ENCODE results near the gene CASZ1. TPM values are rescaled to one million over a fixed set of nuclear protein-coding genes. Genes with fewer than 3 reads are reported as not detected.

CASZ1 gene
- total and polyA plus RNA-seq, 12 donors: 19.5 to 79.8 (median 64.7) TPM

GRCh38 chr1:10634428-10635084, 161.9 kb downstream of the CASZ1 start:
- H3K4me1 ChIP-seq: peaks cover 3 to 27% (median 16%) of the 10 kb centered on the region in 9 donors
- no peaks in the 10 kb centered on the region for H3K9me3 ChIP-seq
- intact Hi-C loops (cut with DNase I): loop anchor here in 1 of 10 donors (10.0 kb wide), 1 partner anchor 110 kb away; no protein-coding TSS in a partner anchor
- H3K27ac ChIP-seq: peak overlapping the region in 7 of 10 donors; percentile 33 to 60 (median 47)
- H3K36me3 ChIP-seq: peaks cover 0 to 39% (median 0%) of the 10 kb centered on the region in 9 donors
- DNase-seq (no peak), ATAC-seq (peak in 5 of 8 donors; percentile 2 to 21 (median 12))
- WGBS, 2 donors: 76% methylated on average over 23 of the region's 23 CpGs
- H3K4me3 ChIP-seq: no peak overlapping the region
- peaks cover 0 to 21% (median 0%) of the 10 kb centered on the region in 7 donors for H3K27me3 ChIP-seq
- no peak for TF ChIP-seq CTCF (IDR thresholded peaks at IDR 0.05)

- H3K9me3 ChIP-seq: no peaks in the 10 kb centered on the region
- no peak for TF ChIP-seq CTCF (IDR thresholded peaks at IDR 0.05)
- H3K27me3 ChIP-seq: peaks cover 0 to 17% (median 0%) of the 10 kb centered on the region in 7 donors
- 90% methylated on average over 8 of the region's 8 CpGs for WGBS, 2 donors
- H3K27ac ChIP-seq: peak overlapping the region in 3 of 10 donors; percentile 36 to 60 (median 47)
- DNase-seq: no peak
- H3K36me3 ChIP-seq: peaks cover 0 to 41% (median 0%) of the 10 kb centered on the region in 9 donors
- intact Hi-C loops (cut with DNase I): loop anchor here in 1 of 10 donors (10.0 kb wide), 1 partner anchor 109 kb away; no protein-coding TSS in a partner anchor
- H3K4me1 ChIP-seq: peaks cover 3 to 31% (median 17%) of the 10 kb centered on the region in 9 donors
- ATAC-seq: no peak
- no peak overlapping the region for H3K4me3 ChIP-seq
Observed at GRCh38 chr1:10634075-10634427, 162.4 kb downstream of the CASZ1 start.

GRCh38 chr1:10633416-10633815, 163.0 kb downstream of the CASZ1 start:
- DNase-seq: no peak
- Histone ChIP-seq H3K4me3 (no peak overlapping the region), H3K27ac (no peak overlapping the region), H3K4me1 (peaks cover 3 to 37% (median 24%) of the 10 kb centered on the region in 9 donors), H3K27me3 (peaks cover 0 to 15% (median 0%) of the 10 kb centered on the region in 7 donors), H3K9me3 (no peaks in the 10 kb centered on the region), H3K36me3 (peaks cover 0 to 40% (median 0%) of the 10 kb centered on the region in 9 donors)
- intact Hi-C loops (cut with DNase I): loop anchor here in 1 of 10 donors (10.0 kb wide), 1 partner anchor 109 kb away; no protein-coding TSS in a partner anchor
- no peak for ATAC-seq
- TF ChIP-seq CTCF (IDR thresholded peaks at IDR 0.05): no peak
- WGBS, 2 donors: 99 to 100% methylated on average over 10 of the region's 10 CpGs

- TF ChIP-seq CTCF (IDR thresholded peaks at IDR 0.05): no peak
- 79 to 83% methylated on average over 14 of the region's 14 CpGs for WGBS, 2 donors
- peaks cover 0 to 34% (median 0%) of the 10 kb centered on the region in 9 donors for H3K36me3 ChIP-seq
- DNase-seq: no peak
- no peak for ATAC-seq
- intact Hi-C loops (cut with DNase I): loop anchor here in 1 of 10 donors (10.0 kb wide), 1 partner anchor 108 kb away; no protein-coding TSS in a partner anchor
- peaks cover 0 to 36% (median 25%) of the 10 kb centered on the region in 9 donors for H3K4me1 ChIP-seq
- no peaks in the 10 kb centered on the region for H3K9me3 ChIP-seq
- H3K27me3 ChIP-seq: peaks cover 0 to 7% (median 0%) of the 10 kb centered on the region in 7 donors
- H3K4me3 ChIP-seq: no peak overlapping the region
- peak overlapping the region in 2 of 10 donors; percentile 7 to 31 for H3K27ac ChIP-seq
Observed at GRCh38 chr1:10632691-10633090, 163.8 kb downstream of the CASZ1 start.
